ENCODE data around the gene VSX1.

- TF ChIP-seq EZH2 (IDR thresholded peaks at IDR 0.05; ENCODE audit: borderline replicate concordance, insufficient read depth, low read depth, low read length, poor library complexity, severe bottlenecking), result no peak
- TF ChIP-seq CTCF (IDR thresholded peaks at IDR 0.05), result no peak
Observed at GRCh38 chr20:25076731-25077609, 5.0 kb downstream of the VSX1 start.

Measured in B cell (primary cell).